ENCODE measurements around the gene AMPH.

Gene AMPH

GRCh38 chr7:38535073-38535472, 96.1 kb downstream of the AMPH start:
- Histone ChIP-seq H3K4me3 (replicated peaks; ENCODE audit: insufficient read depth, low read length) (no peak overlapping the region), H3K27me3 (ENCODE audit: insufficient read depth, poor library complexity, severe bottlenecking) (no peaks in the 10 kb centered on the region), H3K27ac (replicated peaks) (no peak overlapping the region)
- TF ChIP-seq POLR2AphosphoS5 (IDR thresholded peaks at IDR 0.05; ENCODE audit: low read depth) (no peak), SPI1 (IDR thresholded peaks at IDR 0.05; ENCODE audit: borderline replicate concordance, low read depth) (no peak), REST (IDR thresholded peaks at IDR 0.05; ENCODE audit: insufficient replicate concordance, low read depth) (no peak), CTCF (IDR thresholded peaks at IDR 0.05; ENCODE audit: insufficient read depth, low read length) (no peak), GABPA (IDR thresholded peaks at IDR 0.05; ENCODE audit: low read depth) (no peak)
- DNase-seq (ENCODE audit: low read depth in 1 of 2, low spot score in 1 of 2), result no peak

DNA sequence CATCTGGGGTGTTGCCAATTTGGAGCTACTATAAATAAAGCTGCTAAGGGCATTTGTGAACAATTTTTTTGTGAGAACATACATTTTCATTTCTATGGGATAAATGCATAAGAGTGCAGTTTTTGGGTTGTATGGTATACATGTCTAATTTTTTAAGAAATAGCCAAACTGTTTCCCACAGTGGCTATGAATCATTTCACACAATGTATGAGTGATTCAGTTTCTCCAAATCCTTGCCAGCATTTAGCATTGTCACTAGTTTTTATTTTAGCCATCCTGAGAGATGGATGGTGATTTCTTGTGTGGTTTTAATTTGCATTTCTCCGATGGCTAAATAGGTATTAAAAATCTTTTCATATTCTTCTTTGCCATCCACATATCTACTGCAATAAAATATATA, 105.3 kb downstream of the AMPH start:
- no peak for DNase-seq (ENCODE audit: low read depth in 1 of 2, low spot score in 1 of 2)
- Histone ChIP-seq H3K27me3 (ENCODE audit: insufficient read depth, poor library complexity, severe bottlenecking) (no peaks in the 10 kb centered on the region), H3K27ac (replicated peaks) (no peak overlapping the region), H3K4me3 (replicated peaks; ENCODE audit: insufficient read depth, low read length) (no peak overlapping the region)
- no peak for TF ChIP-seq GABPA (IDR thresholded peaks at IDR 0.05; ENCODE audit: low read depth)
- TF ChIP-seq POLR2AphosphoS5 (IDR thresholded peaks at IDR 0.05; ENCODE audit: low read depth), result no peak
- TF ChIP-seq CTCF (IDR thresholded peaks at IDR 0.05; ENCODE audit: insufficient read depth, low read length), result no peak
- TF ChIP-seq SPI1 (IDR thresholded peaks at IDR 0.05; ENCODE audit: borderline replicate concordance, low read depth), result no peak
- TF ChIP-seq REST (IDR thresholded peaks at IDR 0.05; ENCODE audit: insufficient replicate concordance, low read depth), result no peak

GRCh38 chr7:38524786-38525185, 106.4 kb downstream of the AMPH start:
- no peak for DNase-seq (ENCODE audit: low read depth in 1 of 2, low spot score in 1 of 2)
- no peak overlapping the region for H3K27ac ChIP-seq (replicated peaks)
- no peak overlapping the region for H3K4me3 ChIP-seq (replicated peaks; ENCODE audit: insufficient read depth, low read length)
- no peaks in the 10 kb centered on the region for H3K27me3 ChIP-seq (ENCODE audit: insufficient read depth, poor library complexity, severe bottlenecking)
- TF ChIP-seq SPI1 (IDR thresholded peaks at IDR 0.05; ENCODE audit: borderline replicate concordance, low read depth) (no peak), POLR2AphosphoS5 (IDR thresholded peaks at IDR 0.05; ENCODE audit: low read depth) (no peak), GABPA (IDR thresholded peaks at IDR 0.05; ENCODE audit: low read depth) (no peak), CTCF (IDR thresholded peaks at IDR 0.05; ENCODE audit: insufficient read depth, low read length) (no peak), REST (IDR thresholded peaks at IDR 0.05; ENCODE audit: insufficient replicate concordance, low read depth) (no peak)

Measured in HL-60 (cell line).